Gastrocnemius medialis (tissue), 4 donors: ENCODE measurements around the gene KIF11. TPM values are rescaled to one million over a fixed set of nuclear protein-coding genes. Genes with fewer than 3 reads are reported as not detected.
A peak's percentile ranks its signal among the peaks of the same experiment; 100 is the strongest.
"Not testable (repeated sequence)": the region's sequence is repeated elsewhere in the genome, so short reads cannot be mapped to it uniquely, and the experiment has no call there.

Source experiments
- ATAC-seq, 2 donors: fragments of 150-250 bp; one replicate each; pipeline ENCODE4 v1.9.1; 2016
- DNase-seq, 2 donors: peaks; one replicate each; pipeline ENCODE4 v3.0.0-alpha.2; 2019
- H3K27ac ChIP-seq, 4 donors: fragments of 200-600 bp; sonication (generic); 1 replicate in 1 of 4; 2 replicates in 3 of 4; pipeline ENCODE4 v1.5.1; 2016 to 2018; ENCODE audit warnings: mild to moderate bottlenecking in 2 of 4, moderate library complexity in 1 of 4
- H3K27me3 ChIP-seq, 3 donors: fragments of 200-600 bp; sonication (generic) in 2 of 3; 1 replicate in 1 of 3; 2 replicates in 2 of 3; pipeline versions ENCODE4 v1.5.1 to v1.6.0; 2016 to 2019; ENCODE audit warnings: mild to moderate bottlenecking in 1 of 3, moderate library complexity in 1 of 3
- H3K36me3 ChIP-seq, 2 donors: fragments of 200-600 bp; sonication (generic) in 1 of 2; one replicate each; pipeline ENCODE4 v1.5.1; 2017 to 2018
- H3K4me1 ChIP-seq, 2 donors: fragments of 200-600 bp; sonication (generic) in 1 of 2; one replicate each; pipeline ENCODE4 v1.5.1; 2016 to 2017; ENCODE audit warnings: mild to moderate bottlenecking in 2 of 2
- H3K4me3 ChIP-seq, 4 donors: fragments of 200-600 bp; sonication (generic) in 3 of 4; 1 replicate in 1 of 4; 2 replicates in 3 of 4; pipeline ENCODE4 v1.5.1; 2016 to 2019; ENCODE audit warnings: mild to moderate bottlenecking in 2 of 4
- H3K9me3 ChIP-seq, 3 donors: fragments of 200-600 bp; sonication (generic) in 2 of 3; 1 replicate in 1 of 3; 2 replicates in 2 of 3; pipeline ENCODE4 v1.5.1; 2016 to 2019
- CTCF ChIP-seq, 5 experiments: fragments of 450-650 bp in 3 of 5; fragments of 200-600 bp in 2 of 5; sonication (generic) in 2 of 5; IDR thresholded peaks in 4 of 5; conservative IDR thresholded peaks in 1 of 5; 1 replicate in 4 of 5; 2 replicates in 1 of 5; pipeline ENCODE4 v1.5.1; 2016 to 2019; ENCODE audit warnings: antibody characterized with exemption in 5 of 5, mild to moderate bottlenecking in 3 of 5, moderate library complexity in 3 of 5
- POLR2A ChIP-seq, 2 donors: fragments of 450-650 bp; IDR thresholded peaks; one replicate each; pipeline ENCODE4 v1.6.1; 2017; ENCODE audit warnings: antibody characterized with exemption in 2 of 2, mild to moderate bottlenecking in 2 of 2, moderate library complexity in 2 of 2
- in situ Hi-C, 4 donors: fragments of 200-750 bp; cut with MboI; loops; one replicate each; pipeline versions ENCODE4 v1.15.0 to v1.8.0; 2017; ENCODE audit warnings: low sequenced_read_pairs in 4 of 4
- intact Hi-C: fragments of 100-400 bp; cut with DNase I; formaldehyde crosslinking; loops from one replicate; pipeline ENCODE4 v1.15.1; 2023; ENCODE audit warnings: low total_unique reads
- total RNA-seq, 4 donors: library from RNA; depleted of rRNA; stranded (reverse); fragments of >200 nt; gene quantifications; one replicate each; pipeline versions ENCODE4 v1.1.0 to v1.2.3, GENCODE V29; 2016

Gene KIF11
- total RNA-seq, 4 donors from 2014 or later, result 0.05 to 0.76 (median 0.35) TPM

GRCh38 chr10:92567952-92568600 is 24.9 kb upstream of the KIF11 start:
- no peak for DNase-seq
- no peak for TF ChIP-seq CTCF (IDR thresholded peaks at IDR 0.05 in 4 of 5, conservative IDR thresholded peaks at IDR 0.05 in 1 of 5)
- TF ChIP-seq POLR2A (IDR thresholded peaks at IDR 0.05), result no peak
- intact Hi-C loops, result no loop called here

GRCh38 chr10:92569071-92569470 is 23.9 kb upstream of the KIF11 start:
- Histone ChIP-seq H3K4me3 (no peak overlapping the region), H3K4me1 (peaks cover 24 to 31% of the 10 kb centered on the region in 2 donors)
- in situ Hi-C loops, result no loop called here

More at GRCh38 chr10:92567952-92568600, 24.9 kb upstream of the KIF11 start:
- in situ Hi-C loops, result no loop called here
- Histone ChIP-seq H3K4me3 (no peak overlapping the region), H3K9me3 (no peaks in the 10 kb centered on the region), H3K36me3 (no peaks in the 10 kb centered on the region), H3K27ac (no peak overlapping the region), H3K4me1 (peaks cover 24 to 31% of the 10 kb centered on the region in 2 donors), H3K27me3 (no peaks in the 10 kb centered on the region)
- ATAC-seq, result peak in 1 of 2 donors; percentile 36

GRCh38 chr10:92569663-92570062 is 23.3 kb upstream of the KIF11 start:
- intact Hi-C loops, result loop anchor here (5.0 to 10.0 kb wide), 2 partner anchors 278 to 485 kb away; partner anchors contain the start of gene EXOC6
- not testable (repeated sequence) for ATAC-seq, DNase-seq, H3K9me3 ChIP-seq, H3K27me3 ChIP-seq, H3K4me3 ChIP-seq, H3K36me3 ChIP-seq, H3K27ac ChIP-seq
- in situ Hi-C loops, result loop anchor here in 1 of 4 donors (10.0 kb wide), 1 partner anchor 55 kb away; no protein-coding TSS in a partner anchor
- H3K4me1 ChIP-seq, result peaks cover 26 to 31% of the 10 kb centered on the region in 2 donors

More at GRCh38 chr10:92569071-92569470, 23.9 kb upstream of the KIF11 start:
- Histone ChIP-seq H3K36me3 (no peaks in the 10 kb centered on the region), H3K9me3 (no peaks in the 10 kb centered on the region), H3K27me3 (no peaks in the 10 kb centered on the region), H3K27ac (peak overlapping the region in 1 of 4 donors; percentile 5)
- no peak for DNase-seq
- no peak for ATAC-seq
- no peak for TF ChIP-seq CTCF (IDR thresholded peaks at IDR 0.05 in 4 of 5, conservative IDR thresholded peaks at IDR 0.05 in 1 of 5)
- TF ChIP-seq POLR2A (IDR thresholded peaks at IDR 0.05), result no peak
- intact Hi-C loops, result no loop called here

- Histone ChIP-seq H3K36me3 (no peaks in the 10 kb centered on the region), H3K27ac (no peak overlapping the region), H3K4me1 (peaks cover 31% of the 10 kb centered on the region in 2 donors), H3K4me3 (peak overlapping the region in 3 of 4 donors; percentile 4 to 100 (median 81)), H3K27me3 (no peaks in the 10 kb centered on the region), H3K9me3 (no peaks in the 10 kb centered on the region)
- ATAC-seq, result no peak
- intact Hi-C loops, result loop anchor here (2.0 to 10.0 kb wide), 3 partner anchors 276 to 487 kb away; partner anchors contain the start of genes CPEB3, EXOC6 and MARCHF5
- TF ChIP-seq POLR2A (IDR thresholded peaks at IDR 0.05) (no peak), CTCF (IDR thresholded peaks at IDR 0.05 in 4 of 5, conservative IDR thresholded peaks at IDR 0.05 in 1 of 5) (no peak)
- DNase-seq, result no peak
- in situ Hi-C loops, result loop anchor here in 1 of 4 donors (10.0 kb wide), 1 partner anchor 57 kb away; no protein-coding TSS in a partner anchor
These were observed 21.3 kb upstream of the KIF11 start for GRCh38 chr10:92571649-92572048.

- in situ Hi-C loops, result loop anchor here in 1 of 4 donors (10.0 kb wide), 1 partner anchor 58 kb away; no protein-coding TSS in a partner anchor
- Histone ChIP-seq H3K27ac (peak overlapping the region; percentile 94 to 98 (median 95)), H3K36me3 (no peaks in the 10 kb centered on the region), H3K4me3 (peak overlapping the region; percentile 81 to 100 (median 95)), H3K4me1 (peaks cover 31% of the 10 kb centered on the region in 2 donors), H3K27me3 (no peaks in the 10 kb centered on the region), H3K9me3 (no peaks in the 10 kb centered on the region)
- no peak for TF ChIP-seq CTCF (IDR thresholded peaks at IDR 0.05 in 4 of 5, conservative IDR thresholded peaks at IDR 0.05 in 1 of 5)
- TF ChIP-seq POLR2A (IDR thresholded peaks at IDR 0.05), result no peak
- intact Hi-C loops, result loop anchor here (2.0 to 10.0 kb wide), 3 partner anchors 275 to 488 kb away; partner anchors contain the start of genes CPEB3, EXOC6 and MARCHF5
- DNase-seq (no peak), ATAC-seq (no peak)
These were observed 20.4 kb upstream of the KIF11 start for GRCh38 chr10:92572362-92573090.
